Natural killer cell (primary cell): Measurements from ENCODE around the gene ZNF487. TPM values are rescaled to one million over a fixed set of nuclear protein-coding genes. Genes with fewer than 3 reads are reported as not detected.

Experiments used
- ATAC-seq, 3 donors: fragments of 150-1000 bp in 2 of 3; fragments of 200-7000 bp in 1 of 3; cut with Tn5 transposase; 1 replicate in 1 of 3; 2 replicates in 2 of 3; pipeline ENCODE4 v1.10.0; 2021; ENCODE audit warnings: mild to moderate bottlenecking in 2 of 3, moderate library complexity in 2 of 3
- DNase-seq, 2 donors: peaks; one replicate each; pipeline versions ENCODE4 v3.0.0 to v3.0.0-alpha.2; 2013 to 2021; ENCODE audit warnings: mixed read lengths in 1 of 2
- H3K27ac ChIP-seq: one replicate; pipeline ENCODE4 v1.5.1; 2013; ENCODE audit warnings: mild to moderate bottlenecking, low read length
- H3K27me3 ChIP-seq: one replicate; pipeline ENCODE4 v1.6.1; 2013; ENCODE audit warnings: low read length; ENCODE audit not compliant: control insufficient read depth, insufficient read depth
- H3K36me3 ChIP-seq: one replicate; pipeline ENCODE4 v1.6.1; 2013; ENCODE audit warnings: low read length; ENCODE audit not compliant: control insufficient read depth, insufficient read depth
- H3K4me1 ChIP-seq: one replicate; pipeline ENCODE4 v1.6.1; 2013; ENCODE audit warnings: low read length; ENCODE audit not compliant: control insufficient read depth, insufficient read depth
- H3K4me3 ChIP-seq: one replicate; pipeline ENCODE4 v1.5.1; 2013; ENCODE audit warnings: low read length
- H3K9me3 ChIP-seq: one replicate; pipeline ENCODE4 v1.6.1; 2013; ENCODE audit warnings: low read length; ENCODE audit not compliant: control insufficient read depth, insufficient read depth
- H3K27ac Mint-ChIP-seq, 2 donors: one replicate each; pipeline ENCODE4 v1.8.0; 2022; ENCODE audit warnings: mild to moderate bottlenecking in 2 of 2, mixed read lengths in 2 of 2, moderate library complexity in 1 of 2
- H3K27me3 Mint-ChIP-seq, 2 donors: one replicate each; pipeline ENCODE4 v1.8.0; 2022; ENCODE audit warnings: low read depth in 2 of 2, mixed read lengths in 2 of 2
- H3K36me3 Mint-ChIP-seq: one replicate; pipeline ENCODE4 v1.8.0; 2022; ENCODE audit warnings: mixed read lengths
- H3K4me1 Mint-ChIP-seq, 2 donors: one replicate each; pipeline ENCODE4 v1.8.0; 2022; ENCODE audit warnings: mixed read lengths in 2 of 2
- H3K4me3 Mint-ChIP-seq: one replicate; pipeline ENCODE4 v1.8.0; 2022; ENCODE audit warnings: mild to moderate bottlenecking, moderate library complexity, mixed read lengths
- H3K9me3 Mint-ChIP-seq, 2 donors: one replicate each; pipeline ENCODE4 v1.8.0; 2022; ENCODE audit warnings: mixed read lengths in 2 of 2
- WGBS: methylation state at CpG from one replicate; pipeline ENCODE4 v1.1.7; 2013; ENCODE audit warnings: missing lambda C conversion rate; ENCODE audit not compliant: insufficient coverage; 5-methylcytosine and 5-hydroxymethylcytosine counted together
- intact Hi-C: fragments of 100-400 bp; cut with micrococcal nuclease; formaldehyde crosslinking; loops from one replicate; pipeline ENCODE4 v1.14.2; 2022
- total RNA-seq, 4 donors: library from RNA; stranded (reverse); fragments of 120-200 nt in 1 of 4; gene quantifications; one replicate each; pipeline versions ENCODE4 v1.2.3 to v1.2.4, GENCODE V29; 2013 to 2022
- TF ChIP-seq, protein P1 (sequence below): fragments of 200-600 bp; IDR thresholded peaks from one replicate; pipeline ENCODE4 v1.8.0; 2022; ENCODE audit warnings: antibody characterized with exemption

The ZNF487 gene
- total RNA-seq, 3 donors from 2014 or later (not counting 1 experiment from before 2014, with no cell fraction given), result 19.1 to 30.8 (median 22.8) TPM

DNA sequence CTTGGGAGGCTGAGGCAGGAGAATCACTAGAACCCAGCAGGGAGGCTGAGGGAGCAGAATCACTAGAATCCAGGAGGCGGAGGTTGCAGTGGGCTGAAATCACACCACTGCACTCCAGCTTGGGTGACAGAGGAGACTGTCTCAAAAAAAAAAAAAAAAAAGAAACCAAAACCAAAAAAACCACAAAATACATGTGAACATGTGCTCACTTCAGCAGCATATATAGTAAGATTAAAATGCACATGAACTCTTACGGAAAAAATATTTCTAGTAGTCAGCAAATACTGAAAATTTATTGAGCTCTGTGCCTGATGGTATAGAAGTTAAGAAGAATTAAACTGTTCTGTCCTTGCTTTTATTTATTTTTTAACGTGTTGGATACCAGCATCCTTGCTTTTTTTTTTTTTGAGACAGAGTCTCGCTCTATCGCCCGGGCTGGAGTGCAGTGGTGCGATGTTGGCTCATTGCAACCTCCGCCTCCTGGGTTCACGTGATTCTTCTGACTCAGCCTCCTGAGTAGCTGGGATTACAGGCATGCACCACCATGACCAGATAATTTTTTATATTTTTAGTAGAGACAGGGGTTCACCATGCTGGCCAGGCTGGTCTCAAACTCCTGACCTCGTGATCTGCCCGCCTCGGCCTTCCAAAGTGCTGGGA is 9.6 kb upstream of the ZNF487 start:
- H3K27ac Mint-ChIP-seq, result no peak overlapping the region
- Histone ChIP-seq H3K9me3 (no peaks in the 10 kb centered on the region), H3K4me1 (peaks cover 8% of the 10 kb centered on the region), H3K27me3 (no peaks in the 10 kb centered on the region), H3K27ac (no peak overlapping the region), H3K4me3 (no peak overlapping the region), H3K36me3 (no peaks in the 10 kb centered on the region)
- DNase-seq (peak in 1 of 2 donors; percentile 53), ATAC-seq (peak in 2 of 3 donors; percentile 46 to 49)
- H3K4me1 Mint-ChIP-seq, result no peaks in the 10 kb centered on the region
- 58% methylated on average over 11 of the region's 12 CpGs for WGBS
- H3K9me3 Mint-ChIP-seq, result no peaks in the 10 kb centered on the region
- TF ChIP-seq, protein P1, sequence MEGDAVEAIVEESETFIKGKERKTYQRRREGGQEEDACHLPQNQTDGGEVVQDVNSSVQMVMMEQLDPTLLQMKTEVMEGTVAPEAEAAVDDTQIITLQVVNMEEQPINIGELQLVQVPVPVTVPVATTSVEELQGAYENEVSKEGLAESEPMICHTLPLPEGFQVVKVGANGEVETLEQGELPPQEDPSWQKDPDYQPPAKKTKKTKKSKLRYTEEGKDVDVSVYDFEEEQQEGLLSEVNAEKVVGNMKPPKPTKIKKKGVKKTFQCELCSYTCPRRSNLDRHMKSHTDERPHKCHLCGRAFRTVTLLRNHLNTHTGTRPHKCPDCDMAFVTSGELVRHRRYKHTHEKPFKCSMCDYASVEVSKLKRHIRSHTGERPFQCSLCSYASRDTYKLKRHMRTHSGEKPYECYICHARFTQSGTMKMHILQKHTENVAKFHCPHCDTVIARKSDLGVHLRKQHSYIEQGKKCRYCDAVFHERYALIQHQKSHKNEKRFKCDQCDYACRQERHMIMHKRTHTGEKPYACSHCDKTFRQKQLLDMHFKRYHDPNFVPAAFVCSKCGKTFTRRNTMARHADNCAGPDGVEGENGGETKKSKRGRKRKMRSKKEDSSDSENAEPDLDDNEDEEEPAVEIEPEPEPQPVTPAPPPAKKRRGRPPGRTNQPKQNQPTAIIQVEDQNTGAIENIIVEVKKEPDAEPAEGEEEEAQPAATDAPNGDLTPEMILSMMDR, result no peak
- intact Hi-C loops, result no loop called here
- H3K36me3 Mint-ChIP-seq, result no peaks in the 10 kb centered on the region
- no peaks in the 10 kb centered on the region for H3K27me3 Mint-ChIP-seq
- no peak overlapping the region for H3K4me3 Mint-ChIP-seq

DNA sequence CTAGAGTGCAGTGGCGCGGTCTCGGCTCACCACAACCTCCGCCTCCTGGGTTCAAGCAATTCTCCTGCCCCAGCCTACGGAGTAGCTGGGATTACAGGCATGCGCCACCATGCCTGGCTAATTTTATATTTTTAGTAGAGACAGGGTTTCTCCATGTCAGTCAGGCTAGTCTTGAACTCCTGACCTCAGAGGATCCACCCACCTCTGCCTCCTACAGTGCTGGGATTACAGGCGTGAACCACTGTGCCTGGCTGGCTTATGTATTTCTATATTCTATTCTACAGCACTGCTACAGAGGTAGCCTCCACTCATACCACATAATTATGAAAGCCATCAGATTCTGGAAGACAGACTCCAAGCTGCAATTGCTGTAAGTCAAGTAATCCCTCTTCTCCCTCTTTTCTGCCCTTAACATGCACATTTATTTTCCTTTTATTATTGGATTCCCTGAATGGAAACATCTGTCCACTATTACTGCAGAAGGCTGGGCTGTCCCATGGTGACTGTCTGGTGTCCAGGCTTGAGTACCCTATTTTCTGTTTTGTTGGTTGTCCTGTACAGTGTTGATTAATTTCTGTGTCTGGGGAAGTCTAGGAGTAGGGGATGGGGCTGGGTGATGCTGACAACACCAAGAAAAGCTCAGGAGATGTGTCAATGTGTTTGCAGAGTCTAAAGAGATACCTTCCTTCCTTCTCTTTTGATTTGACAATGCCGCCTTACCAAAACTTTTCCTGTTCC is 5.8 kb upstream of the ZNF487 start:
- no peaks in the 10 kb centered on the region for H3K9me3 ChIP-seq
- TF ChIP-seq, protein P1, result no peak
- no peak for ATAC-seq
- H3K36me3 Mint-ChIP-seq, result no peaks in the 10 kb centered on the region
- DNase-seq, result no peak
- no peak overlapping the region for H3K4me3 ChIP-seq
- no peaks in the 10 kb centered on the region for H3K27me3 Mint-ChIP-seq
- 96% methylated on average over 7 of the region's 8 CpGs for WGBS
- no peaks in the 10 kb centered on the region for H3K27me3 ChIP-seq
- H3K27ac ChIP-seq, result no peak overlapping the region
- peaks cover 0 to under 1% of the 10 kb centered on the region in 2 donors for H3K4me1 Mint-ChIP-seq
- H3K36me3 ChIP-seq, result no peaks in the 10 kb centered on the region
- H3K9me3 Mint-ChIP-seq, result no peaks in the 10 kb centered on the region
- no peak overlapping the region for H3K27ac Mint-ChIP-seq
- H3K4me3 Mint-ChIP-seq, result no peak overlapping the region
- peaks cover 18% of the 10 kb centered on the region for H3K4me1 ChIP-seq
- intact Hi-C loops, result no loop called here

DNA sequence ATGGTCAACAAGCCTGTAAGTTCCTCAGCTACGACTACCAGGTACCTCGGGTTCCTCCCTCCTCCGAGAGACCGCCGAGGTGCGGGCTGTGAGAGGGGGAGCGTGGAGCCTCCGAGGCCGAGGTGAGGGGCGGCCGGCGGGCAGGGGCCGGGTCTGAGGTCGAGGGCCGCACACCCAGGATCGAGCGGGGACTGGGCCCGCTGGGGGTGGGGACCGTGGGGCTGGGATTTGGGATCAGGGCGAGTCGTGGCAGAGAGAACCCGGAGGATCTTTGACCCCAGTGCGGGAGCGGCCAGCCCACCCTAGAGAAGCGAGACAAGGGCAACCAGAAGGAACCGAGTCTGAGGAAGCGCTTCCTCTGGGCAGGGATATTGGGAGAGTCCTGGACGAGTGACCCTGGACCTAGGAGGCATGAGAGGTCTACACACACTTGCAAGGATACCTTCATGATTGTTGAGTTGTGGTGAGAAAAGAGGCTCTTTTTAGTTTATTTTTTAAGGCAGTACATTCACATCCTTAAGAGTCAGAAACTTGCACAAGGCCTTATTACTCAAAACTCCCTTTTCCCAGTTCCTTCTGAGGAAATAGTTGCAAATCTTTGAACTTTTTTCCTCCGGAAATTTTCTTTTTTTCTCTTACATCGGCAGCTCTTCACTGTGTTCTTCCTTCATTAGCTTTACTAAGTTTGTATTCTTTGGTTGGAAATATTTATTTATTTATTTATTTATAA is 395 bp downstream of the ZNF487 start:
- H3K4me1 Mint-ChIP-seq, result peaks cover 14 to 24% of the 10 kb centered on the region in 2 donors

More for the DNA sequence above, 395 bp downstream of the ZNF487 start:
- Histone ChIP-seq H3K27ac (peak overlapping the region; percentile 97), H3K27me3 (no peaks in the 10 kb centered on the region), H3K9me3 (no peaks in the 10 kb centered on the region), H3K36me3 (no peaks in the 10 kb centered on the region), H3K4me3 (peak overlapping the region; percentile 86), H3K4me1 (peaks cover 25% of the 10 kb centered on the region)
- Mint-ChIP-seq H3K9me3 (no peaks in the 10 kb centered on the region), H3K36me3 (no peaks in the 10 kb centered on the region), H3K4me3 (peak overlapping the region; percentile 98), H3K27me3 (no peaks in the 10 kb centered on the region), H3K27ac (peak overlapping the region; percentile 98 to 99)
- TF ChIP-seq, protein P1, result no peak
- 8% methylated on average over 26 of the region's 30 CpGs for WGBS
- intact Hi-C loops, result loop anchor here (2.0 kb wide), 2 partner anchors 17 to 29 kb away; partner anchors contain the start of gene HNRNPF
- ATAC-seq, result no peak
- DNase-seq, result no peak
